ENCODE data around the gene MICAL2. TPM values are rescaled to one million over a fixed set of nuclear protein-coding genes. Genes with fewer than 3 reads are reported as not detected.

MICAL2 gene
- total RNA-seq, 1 experiment from 2014 or later: 37.4 TPM

- ChIA-PET CTCF (interaction anchor here (1.1 to 2.8 kb wide), 5 partner anchors 14 to 203 kb away, joined by 3 to 31 read pairs (median 9); no protein-coding TSS in a partner anchor), POLR2A (interaction anchor here (1.1 to 3.2 kb wide), 4 partner anchors 9 to 80 kb away, joined by 4 to 43 read pairs (median 10); no protein-coding TSS in a partner anchor), RAD21 (ENCODE audit: low non-redundant PET in 1 of 2, low total read pairs in 2 of 2, uncharacterized antibody in 2 of 2, unreplicated experiment in 2 of 2) (interaction anchor here in 1 of 2 experiments (0.7 kb wide), 1 partner anchor 1559 kb away, joined by 3 read pairs; no protein-coding TSS in a partner anchor)
- Histone ChIP-seq H4K20me1 (ENCODE audit: insufficient read depth) (no peaks in the 10 kb centered on the region), H3K9me2 (ENCODE audit: insufficient read depth) (no peaks in the 10 kb centered on the region), H3K36me3 (ENCODE audit: control insufficient read depth in 1 of 2, insufficient read depth in 2 of 2, low read length in 2 of 2) (no peaks in the 10 kb centered on the region), H3K27me3 (ENCODE audit: insufficient read depth, low read length) (no peaks in the 10 kb centered on the region), H3K4me1 (ENCODE audit: control insufficient read depth in 1 of 2, insufficient read depth in 2 of 2, low read length in 2 of 2) (peaks cover 42 to 57% of the 10 kb centered on the region in 2 experiments), H3K79me2 (ENCODE audit: insufficient read depth, low read length) (no peaks in the 10 kb centered on the region), H3K9me3 (ENCODE audit: control insufficient read depth in 1 of 2, insufficient read depth in 1 of 2, low read depth in 1 of 2, low read length in 2 of 2) (no peaks in the 10 kb centered on the region), H2AFZ (ENCODE audit: low read depth, low read length, poor library complexity, severe bottlenecking) (no peak overlapping the region), H3K4me3 (replicated peaks in 1 of 2; ENCODE audit: low read depth in 1 of 2, low read length in 2 of 2) (peak overlapping the region; percentile 22 to 50; a peak in 3 of 4 replicates), H3K27ac (ENCODE audit: low read depth, low read length) (peak overlapping the region; percentile 73), H3K9ac (ENCODE audit: low read length) (peak overlapping the region; percentile 65), H3K4me2 (ENCODE audit: low read length) (peak overlapping the region; percentile 87)
- ATAC-seq (no peak), DNase-seq (ENCODE audit: low read depth, low spot score) (no peak)
- TF ChIP-seq SP1 (IDR thresholded peaks at IDR 0.05; ENCODE audit: low read depth) (no peak), RAD21 (IDR thresholded peaks at IDR 0.05; ENCODE audit: low read depth) (no peak), EZH2phosphoT487 (IDR thresholded peaks at IDR 0.05; ENCODE audit: borderline replicate concordance) (no peak), EGR1 (IDR thresholded peaks at IDR 0.05; ENCODE audit: low read depth) (no peak), SRF (IDR thresholded peaks at IDR 0.05; ENCODE audit: low read depth) (no peak), ZFX (IDR thresholded peaks at IDR 0.05) (no peak), EZH2 (IDR thresholded peaks at IDR 0.05) (no peak), POLR2A (IDR thresholded peaks at IDR 0.05; ENCODE audit: borderline replicate concordance, extremely low read depth, insufficient read depth, insufficient read length) (no peak), TCF7L2 (IDR thresholded peaks at IDR 0.05; ENCODE audit: borderline replicate concordance, extremely low read depth, insufficient read depth, insufficient read length) (no peak), ZNF274 (IDR thresholded peaks at IDR 0.05; ENCODE audit: low read depth, low read length) (no peak), SIN3A (IDR thresholded peaks at IDR 0.05; ENCODE audit: low read depth) (no peak), YY1 (IDR thresholded peaks at IDR 0.05; ENCODE audit: extremely low read depth, insufficient replicate concordance, low read depth, low read length) (no peak), JUND (IDR thresholded peaks at IDR 0.05) (no peak)
- TF ChIP-seq, protein P1, sequence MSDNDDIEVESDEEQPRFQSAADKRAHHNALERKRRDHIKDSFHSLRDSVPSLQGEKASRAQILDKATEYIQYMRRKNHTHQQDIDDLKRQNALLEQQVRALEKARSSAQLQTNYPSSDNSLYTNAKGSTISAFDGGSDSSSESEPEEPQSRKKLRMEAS (IDR thresholded peaks at IDR 0.05): no peak
- TF ChIP-seq, protein P2, sequence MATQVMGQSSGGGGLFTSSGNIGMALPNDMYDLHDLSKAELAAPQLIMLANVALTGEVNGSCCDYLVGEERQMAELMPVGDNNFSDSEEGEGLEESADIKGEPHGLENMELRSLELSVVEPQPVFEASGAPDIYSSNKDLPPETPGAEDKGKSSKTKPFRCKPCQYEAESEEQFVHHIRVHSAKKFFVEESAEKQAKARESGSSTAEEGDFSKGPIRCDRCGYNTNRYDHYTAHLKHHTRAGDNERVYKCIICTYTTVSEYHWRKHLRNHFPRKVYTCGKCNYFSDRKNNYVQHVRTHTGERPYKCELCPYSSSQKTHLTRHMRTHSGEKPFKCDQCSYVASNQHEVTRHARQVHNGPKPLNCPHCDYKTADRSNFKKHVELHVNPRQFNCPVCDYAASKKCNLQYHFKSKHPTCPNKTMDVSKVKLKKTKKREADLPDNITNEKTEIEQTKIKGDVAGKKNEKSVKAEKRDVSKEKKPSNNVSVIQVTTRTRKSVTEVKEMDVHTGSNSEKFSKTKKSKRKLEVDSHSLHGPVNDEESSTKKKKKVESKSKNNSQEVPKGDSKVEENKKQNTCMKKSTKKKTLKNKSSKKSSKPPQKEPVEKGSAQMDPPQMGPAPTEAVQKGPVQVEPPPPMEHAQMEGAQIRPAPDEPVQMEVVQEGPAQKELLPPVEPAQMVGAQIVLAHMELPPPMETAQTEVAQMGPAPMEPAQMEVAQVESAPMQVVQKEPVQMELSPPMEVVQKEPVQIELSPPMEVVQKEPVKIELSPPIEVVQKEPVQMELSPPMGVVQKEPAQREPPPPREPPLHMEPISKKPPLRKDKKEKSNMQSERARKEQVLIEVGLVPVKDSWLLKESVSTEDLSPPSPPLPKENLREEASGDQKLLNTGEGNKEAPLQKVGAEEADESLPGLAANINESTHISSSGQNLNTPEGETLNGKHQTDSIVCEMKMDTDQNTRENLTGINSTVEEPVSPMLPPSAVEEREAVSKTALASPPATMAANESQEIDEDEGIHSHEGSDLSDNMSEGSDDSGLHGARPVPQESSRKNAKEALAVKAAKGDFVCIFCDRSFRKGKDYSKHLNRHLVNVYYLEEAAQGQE (IDR thresholded peaks at IDR 0.05; ENCODE audit: low read depth): no peak
- TF ChIP-seq, protein P3, sequence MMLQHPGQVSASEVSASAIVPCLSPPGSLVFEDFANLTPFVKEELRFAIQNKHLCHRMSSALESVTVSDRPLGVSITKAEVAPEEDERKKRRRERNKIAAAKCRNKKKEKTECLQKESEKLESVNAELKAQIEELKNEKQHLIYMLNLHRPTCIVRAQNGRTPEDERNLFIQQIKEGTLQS (IDR thresholded peaks at IDR 0.05): no peak
- intact Hi-C loops (cut with micrococcal nuclease): loop anchor here (5.0 to 10.0 kb wide), 2 partner anchors 97 to 149 kb away; no protein-coding TSS in a partner anchor
- TSS peak; percentile 42 for BruUV-seq (replicated peaks)
These were observed 24.8 kb upstream of the MICAL2 start for GRCh38 chr11:12085371-12086251.

Data from HCT116 (cell line).